Upper lobe of right lung (tissue), 1 donor: Measurements from ENCODE around the gene KIF18A. TPM values are rescaled to one million over a fixed set of nuclear protein-coding genes. Genes with fewer than 3 reads are reported as not detected.

ENCODE experiments used
- ATAC-seq: fragments of 200-7000 bp; cut with Tn5 transposase; one replicate; pipeline ENCODE4 v1.9.1; 2020; ENCODE audit warnings: mild to moderate bottlenecking, moderate library complexity
- DNase-seq: peaks from one replicate; pipeline ENCODE4 v3.0.0-alpha.2; 2020
- H3K27ac ChIP-seq: fragments of 200-600 bp; one replicate; pipeline ENCODE4 v1.8.0; 2022
- H3K27me3 ChIP-seq: fragments of 200-600 bp; one replicate; pipeline ENCODE4 v1.8.0; 2022; ENCODE audit warnings: mild to moderate bottlenecking
- H3K36me3 ChIP-seq: fragments of 200-600 bp; one replicate; pipeline ENCODE4 v1.8.0; 2022
- H3K4me1 ChIP-seq: fragments of 200-600 bp; one replicate; pipeline ENCODE4 v1.8.0; 2022
- H3K4me3 ChIP-seq: fragments of 200-600 bp; one replicate; pipeline ENCODE4 v1.8.0; 2022; ENCODE audit warnings: mild to moderate bottlenecking
- H3K9me3 ChIP-seq: fragments of 200-600 bp; one replicate; pipeline ENCODE4 v1.8.0; 2022
- intact Hi-C: fragments of 100-400 bp; cut with DNase I; formaldehyde crosslinking; loops from one replicate; pipeline ENCODE4 v1.11.0; 2022
- total RNA-seq: library from RNA; stranded (reverse); fragmentation: NEBNext Ultra II Directional; extraction: Animal tissue kit (Norgen Biotek cat#: 25700); gene quantifications from one replicate; pipeline ENCODE4 v1.2.1, GENCODE V29; 2021
- TF ChIP-seq, protein P1 (sequence below): fragments of 200-600 bp; IDR thresholded peaks from one replicate; pipeline ENCODE4 v1.8.0; 2022; ENCODE audit warnings: antibody characterized with exemption
- donor health status: DM: no; HTN: yes; CAD: no; lungs with severe emphysema.

The KIF18A gene
- total RNA-seq, 1 donor from 2014 or later: 1.6 TPM

- H3K4me3 ChIP-seq: no peak overlapping the region
- H3K27me3 ChIP-seq: no peaks in the 10 kb centered on the region
- no peaks in the 10 kb centered on the region for H3K9me3 ChIP-seq
- H3K36me3 ChIP-seq: no peaks in the 10 kb centered on the region
- no peak overlapping the region for H3K27ac ChIP-seq
- ATAC-seq: no peak
- intact Hi-C loops: no loop called here
- TF ChIP-seq, protein P1, sequence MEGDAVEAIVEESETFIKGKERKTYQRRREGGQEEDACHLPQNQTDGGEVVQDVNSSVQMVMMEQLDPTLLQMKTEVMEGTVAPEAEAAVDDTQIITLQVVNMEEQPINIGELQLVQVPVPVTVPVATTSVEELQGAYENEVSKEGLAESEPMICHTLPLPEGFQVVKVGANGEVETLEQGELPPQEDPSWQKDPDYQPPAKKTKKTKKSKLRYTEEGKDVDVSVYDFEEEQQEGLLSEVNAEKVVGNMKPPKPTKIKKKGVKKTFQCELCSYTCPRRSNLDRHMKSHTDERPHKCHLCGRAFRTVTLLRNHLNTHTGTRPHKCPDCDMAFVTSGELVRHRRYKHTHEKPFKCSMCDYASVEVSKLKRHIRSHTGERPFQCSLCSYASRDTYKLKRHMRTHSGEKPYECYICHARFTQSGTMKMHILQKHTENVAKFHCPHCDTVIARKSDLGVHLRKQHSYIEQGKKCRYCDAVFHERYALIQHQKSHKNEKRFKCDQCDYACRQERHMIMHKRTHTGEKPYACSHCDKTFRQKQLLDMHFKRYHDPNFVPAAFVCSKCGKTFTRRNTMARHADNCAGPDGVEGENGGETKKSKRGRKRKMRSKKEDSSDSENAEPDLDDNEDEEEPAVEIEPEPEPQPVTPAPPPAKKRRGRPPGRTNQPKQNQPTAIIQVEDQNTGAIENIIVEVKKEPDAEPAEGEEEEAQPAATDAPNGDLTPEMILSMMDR: no peak
- no peaks in the 10 kb centered on the region for H3K4me1 ChIP-seq
- no peak for DNase-seq
Measured at GRCh38 chr11:28133146-28133545, 25.2 kb upstream of the KIF18A start.

DNA sequence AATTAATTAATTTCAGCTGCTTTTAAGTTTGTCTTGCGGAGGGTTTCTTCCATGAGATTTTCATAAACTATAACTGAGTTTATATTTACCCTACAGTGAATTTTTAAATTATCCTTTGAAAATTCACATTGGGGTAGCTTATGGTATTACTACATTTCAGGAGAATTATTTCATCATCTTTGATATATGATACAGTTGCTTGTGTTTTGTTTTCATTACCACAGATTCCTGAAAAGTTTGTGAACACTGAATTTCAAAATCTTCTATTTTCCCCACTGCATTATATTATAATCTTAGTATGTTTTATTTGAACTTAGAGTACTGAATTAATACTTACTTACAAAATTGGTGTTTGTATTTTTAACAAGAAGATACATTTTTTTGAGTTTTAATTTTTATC, 24.6 kb upstream of the KIF18A start:
- no peaks in the 10 kb centered on the region for H3K4me1 ChIP-seq
- DNase-seq: no peak
- H3K9me3 ChIP-seq: no peaks in the 10 kb centered on the region
- no peak overlapping the region for H3K27ac ChIP-seq
- no peak overlapping the region for H3K4me3 ChIP-seq
- TF ChIP-seq, protein P1: no peak
- H3K27me3 ChIP-seq: no peaks in the 10 kb centered on the region
- no peak for ATAC-seq
- no peaks in the 10 kb centered on the region for H3K36me3 ChIP-seq
- intact Hi-C loops: no loop called here

DNA sequence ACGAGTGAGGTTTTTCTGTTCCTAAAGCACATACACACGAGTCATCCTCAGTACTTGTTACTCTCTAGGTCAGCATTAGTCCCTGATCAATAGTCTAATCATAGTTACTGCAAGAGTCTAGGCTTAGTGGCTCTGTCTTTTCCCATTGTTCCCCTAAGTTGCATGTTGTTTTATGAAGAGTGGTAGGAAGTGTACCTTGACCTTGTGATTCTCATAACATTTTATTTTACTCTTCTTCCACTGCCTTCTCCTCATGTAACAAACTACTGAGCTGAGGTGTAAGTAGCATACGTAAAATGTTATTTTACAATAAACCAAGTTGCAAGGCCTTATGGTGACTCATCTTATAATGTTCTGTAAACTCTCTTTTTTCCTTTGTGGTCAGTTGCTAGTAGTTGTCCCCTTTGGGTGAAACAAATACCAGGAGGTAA, 15.2 kb upstream of the KIF18A start:
- H3K4me3 ChIP-seq: no peak overlapping the region
- no peaks in the 10 kb centered on the region for H3K4me1 ChIP-seq
- H3K27me3 ChIP-seq: no peaks in the 10 kb centered on the region
- TF ChIP-seq, protein P1: no peak
- ATAC-seq: no peak
- no peak overlapping the region for H3K27ac ChIP-seq
- no peaks in the 10 kb centered on the region for H3K9me3 ChIP-seq
- intact Hi-C loops: no loop called here
- peaks cover 6% of the 10 kb centered on the region for H3K36me3 ChIP-seq
- no peak for DNase-seq

DNA sequence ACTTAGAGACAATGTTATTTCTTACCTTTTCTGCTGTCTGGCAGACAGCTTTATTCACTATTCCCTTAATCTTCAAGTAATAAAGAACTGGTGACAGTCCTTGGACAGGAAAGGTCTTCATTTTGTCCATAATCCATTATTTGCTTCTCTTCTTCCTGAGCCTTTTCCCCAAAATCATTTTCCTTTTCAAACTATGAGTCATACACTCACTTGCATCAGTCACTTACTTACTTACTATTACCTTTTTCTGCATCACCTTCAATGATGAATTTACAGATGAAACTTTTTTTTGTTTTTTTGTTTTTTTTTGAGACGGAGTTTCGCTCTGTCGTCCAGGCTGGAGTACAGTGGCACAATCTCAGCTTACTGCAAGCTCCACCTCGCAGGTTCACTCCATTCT, 9.8 kb upstream of the KIF18A start:
- intact Hi-C loops: no loop called here
- H3K9me3 ChIP-seq: no peaks in the 10 kb centered on the region
- H3K27me3 ChIP-seq: no peaks in the 10 kb centered on the region
- H3K27ac ChIP-seq: no peak overlapping the region
- no peak overlapping the region for H3K4me3 ChIP-seq
- H3K4me1 ChIP-seq: no peaks in the 10 kb centered on the region
- TF ChIP-seq, protein P1: no peak
- H3K36me3 ChIP-seq: peaks cover 19% of the 10 kb centered on the region
- no peak for ATAC-seq
- no peak for DNase-seq

DNA sequence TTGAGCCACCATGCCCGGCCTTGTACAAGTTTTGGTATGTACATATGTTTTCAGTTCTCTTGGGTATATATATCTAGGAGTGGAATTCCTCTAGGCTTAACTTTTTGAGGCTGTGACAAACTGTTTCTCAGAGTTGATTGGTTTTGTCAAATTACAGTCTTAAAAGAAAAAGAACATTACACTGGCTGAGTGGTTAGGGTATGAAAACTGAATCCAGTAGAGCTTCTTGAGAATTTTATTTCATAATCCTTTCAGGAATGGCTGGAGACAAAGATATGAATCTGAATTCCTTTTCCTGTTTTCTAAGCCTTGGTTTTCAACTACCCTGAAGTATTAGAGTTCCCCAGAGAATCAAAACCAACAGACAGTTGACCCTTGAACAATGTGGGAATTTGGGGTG, 6.8 kb upstream of the KIF18A start:
- DNase-seq (no peak), ATAC-seq (no peak)
- TF ChIP-seq, protein P1: no peak
- intact Hi-C loops: no loop called here
- Histone ChIP-seq H3K9me3 (no peaks in the 10 kb centered on the region), H3K27ac (no peak overlapping the region), H3K27me3 (no peaks in the 10 kb centered on the region), H3K36me3 (peaks cover 19% of the 10 kb centered on the region), H3K4me3 (no peak overlapping the region), H3K4me1 (peaks cover 9% of the 10 kb centered on the region)

GRCh38 chr11:28114116-28114515, 6.2 kb upstream of the KIF18A start:
- peaks cover 14% of the 10 kb centered on the region for H3K4me1 ChIP-seq
- H3K27ac ChIP-seq: no peak overlapping the region
- TF ChIP-seq, protein P1: no peak
- intact Hi-C loops: no loop called here
- no peak overlapping the region for H3K4me3 ChIP-seq
- DNase-seq (no peak), ATAC-seq (no peak)
- H3K9me3 ChIP-seq: no peaks in the 10 kb centered on the region
- H3K27me3 ChIP-seq: no peaks in the 10 kb centered on the region
- H3K36me3 ChIP-seq: peaks cover 19% of the 10 kb centered on the region
